Vagina (tissue), 2 donors: ENCODE measurements around the gene TP53TG5.

ENCODE experiments used
- POLR2A ChIP-seq, 2 donors: fragments of 450-650 bp; IDR thresholded peaks; one replicate each; pipeline ENCODE4 v1.6.1; 2017; ENCODE audit warnings: antibody characterized with exemption in 2 of 2, mild to moderate bottlenecking in 2 of 2, moderate library complexity in 2 of 2
- POLR2AphosphoS5 ChIP-seq, 2 donors: sonication (generic); formaldehyde crosslinking; IDR thresholded peaks; one replicate each; pipeline ENCODE4 v1.9.0; 2017; ENCODE audit warnings: antibody characterized with exemption in 2 of 2, mild to moderate bottlenecking in 2 of 2, low read depth in 1 of 2; ENCODE audit not compliant: insufficient read depth in 1 of 2
- TF ChIP-seq, protein P1 (sequence below), 3 experiments: fragments of 450-650 bp in 2 of 3; fragments of 200-600 bp in 1 of 3; sonication (generic) in 1 of 3; IDR thresholded peaks; one replicate each; pipeline ENCODE4 v1.5.1; 2017 to 2019; ENCODE audit warnings: antibody characterized with exemption in 3 of 3, mild to moderate bottlenecking in 2 of 3, moderate library complexity in 2 of 3

DNA sequence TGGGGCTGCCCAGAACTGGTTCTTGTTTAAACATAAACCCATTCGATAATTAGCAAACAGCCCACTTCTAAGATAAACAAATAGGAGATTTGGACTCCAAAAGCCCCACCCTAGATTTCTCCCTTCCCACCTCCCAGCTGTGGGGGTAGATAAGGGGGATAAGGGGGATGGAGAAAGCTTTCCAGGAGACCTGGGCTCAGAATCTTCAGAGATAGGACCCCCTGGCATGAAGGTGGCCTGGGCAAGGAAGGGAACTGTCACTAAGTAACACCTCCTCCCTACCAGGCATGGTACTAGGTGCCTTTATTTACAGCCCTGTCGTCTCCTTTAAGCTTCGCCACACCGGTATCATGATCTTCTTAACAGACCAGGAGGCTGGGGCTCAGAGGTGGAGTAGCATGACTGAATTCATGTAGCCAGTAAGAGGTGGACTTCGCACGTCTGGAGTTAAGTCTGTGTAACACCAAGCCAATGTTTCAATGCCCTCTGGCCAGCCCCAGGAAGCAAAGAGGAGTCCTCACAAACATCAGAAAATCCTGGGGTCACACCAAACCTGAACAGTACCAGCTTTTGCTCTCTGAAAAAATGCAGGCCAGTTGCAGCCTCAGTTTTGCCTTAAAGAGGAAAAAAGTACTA, 34.5 kb downstream of the TP53TG5 start:
- TF ChIP-seq, protein P1, sequence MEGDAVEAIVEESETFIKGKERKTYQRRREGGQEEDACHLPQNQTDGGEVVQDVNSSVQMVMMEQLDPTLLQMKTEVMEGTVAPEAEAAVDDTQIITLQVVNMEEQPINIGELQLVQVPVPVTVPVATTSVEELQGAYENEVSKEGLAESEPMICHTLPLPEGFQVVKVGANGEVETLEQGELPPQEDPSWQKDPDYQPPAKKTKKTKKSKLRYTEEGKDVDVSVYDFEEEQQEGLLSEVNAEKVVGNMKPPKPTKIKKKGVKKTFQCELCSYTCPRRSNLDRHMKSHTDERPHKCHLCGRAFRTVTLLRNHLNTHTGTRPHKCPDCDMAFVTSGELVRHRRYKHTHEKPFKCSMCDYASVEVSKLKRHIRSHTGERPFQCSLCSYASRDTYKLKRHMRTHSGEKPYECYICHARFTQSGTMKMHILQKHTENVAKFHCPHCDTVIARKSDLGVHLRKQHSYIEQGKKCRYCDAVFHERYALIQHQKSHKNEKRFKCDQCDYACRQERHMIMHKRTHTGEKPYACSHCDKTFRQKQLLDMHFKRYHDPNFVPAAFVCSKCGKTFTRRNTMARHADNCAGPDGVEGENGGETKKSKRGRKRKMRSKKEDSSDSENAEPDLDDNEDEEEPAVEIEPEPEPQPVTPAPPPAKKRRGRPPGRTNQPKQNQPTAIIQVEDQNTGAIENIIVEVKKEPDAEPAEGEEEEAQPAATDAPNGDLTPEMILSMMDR (IDR thresholded peaks at IDR 0.05), result no peak
- no peak for TF ChIP-seq POLR2A (IDR thresholded peaks at IDR 0.05)
- no peak for TF ChIP-seq POLR2AphosphoS5 (IDR thresholded peaks at IDR 0.05; ENCODE audit: insufficient read depth in 1 of 2, low read depth in 1 of 2)
